Pons (tissue), 1 donor: ENCODE results near the gene TTC16.
"Not testable (repeated sequence)": the region's sequence is repeated elsewhere in the genome, so short reads cannot be mapped to it uniquely, and the experiment has no call there.

Experiments
- DNase-seq: peaks from one replicate; pipeline ENCODE4 v3.0.0-alpha.2; 2016; ENCODE audit warnings: low spot score

Gene TTC16

GRCh38 chr9:127742435-127743088 is 26.7 kb downstream of the TTC16 start:
- DNase-seq, result no peak

GRCh38 chr9:127744398-127745110 is 28.7 kb downstream of the TTC16 start:
- DNase-seq, result no peak

GRCh38 chr9:127746959-127747569 is 31.2 kb downstream of the TTC16 start:
- no peak for DNase-seq

- DNase-seq, result no peak
Measured at GRCh38 chr9:127749090-127749787, 33.4 kb downstream of the TTC16 start.

- DNase-seq, result no peak
Measured at GRCh38 chr9:127751269-127752054, 35.6 kb downstream of the TTC16 start.

- no peak for DNase-seq
Measured at GRCh38 chr9:127753148-127753547, 37.3 kb downstream of the TTC16 start.

GRCh38 chr9:127753622-127754021 is 37.7 kb downstream of the TTC16 start:
- DNase-seq, result no peak

GRCh38 chr9:127754099-127755060 is 38.5 kb downstream of the TTC16 start:
- no peak for DNase-seq

- DNase-seq, result no peak
Measured at GRCh38 chr9:127755061-127756060, 39.5 kb downstream of the TTC16 start.

- DNase-seq, result no peak
Measured at GRCh38 chr9:127756233-127756632, 40.4 kb downstream of the TTC16 start.

- DNase-seq, result not testable (repeated sequence)
Measured at GRCh38 chr9:127756776-127757175, 40.9 kb downstream of the TTC16 start.

- DNase-seq, result no peak
Measured at GRCh38 chr9:127758843-127759242, 43.0 kb downstream of the TTC16 start.

- DNase-seq, result no peak
Measured at GRCh38 chr9:127761061-127761460, 45.2 kb downstream of the TTC16 start.

- DNase-seq, result no peak
Measured at GRCh38 chr9:127761491-127761956, 45.6 kb downstream of the TTC16 start.

GRCh38 chr9:127762111-127762676 is 46.3 kb downstream of the TTC16 start:
- DNase-seq, result peak; percentile 31

GRCh38 chr9:127763918-127764384 is 48.1 kb downstream of the TTC16 start:
- peak; percentile 41 for DNase-seq

GRCh38 chr9:127765418-127765817 is 49.5 kb downstream of the TTC16 start:
- DNase-seq, result no peak

- no peak for DNase-seq
Measured at GRCh38 chr9:127767410-127767809, 51.5 kb downstream of the TTC16 start.

GRCh38 chr9:127767909-127768331 is 52.0 kb downstream of the TTC16 start:
- DNase-seq, result no peak
